Measurements from ENCODE around the gene TMEM229B.

TMEM229B gene

DNA sequence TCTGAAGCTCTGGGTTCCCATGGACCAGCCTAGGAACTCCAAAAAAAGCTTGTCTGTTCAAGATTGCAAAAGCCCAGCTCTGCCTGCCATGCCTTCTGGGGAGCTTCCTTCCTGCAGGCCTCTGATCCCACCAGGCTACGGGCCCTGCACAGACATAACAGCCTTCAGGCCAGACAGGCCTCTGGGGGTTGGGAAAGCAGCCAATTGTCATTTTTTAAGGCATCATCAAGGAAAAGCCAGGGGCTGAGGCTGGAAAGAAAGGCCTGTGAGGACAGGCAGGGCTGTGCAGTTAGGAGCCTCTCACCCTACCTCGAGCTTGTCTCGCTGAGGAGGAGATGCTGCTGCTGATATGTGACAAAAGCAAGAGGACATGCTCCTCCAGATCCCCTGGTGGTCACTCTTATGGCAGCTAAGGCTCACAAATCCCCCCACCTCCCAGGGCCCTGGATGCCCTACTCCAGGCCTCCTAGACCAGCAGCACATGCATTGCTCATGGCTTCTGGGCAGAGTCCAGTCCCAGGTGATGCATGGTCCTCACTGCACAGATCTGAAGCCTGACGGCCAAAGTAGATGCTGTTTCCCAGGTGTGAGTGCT lies 2.9 kb downstream of the TMEM229B start:
- TF ChIP-seq ZNF274 (IDR thresholded peaks at IDR 0.05; ENCODE audit: low read depth, low read length): no peak
- H3K4me3 ChIP-seq (ENCODE audit: low read length): no peak overlapping the region

DNA sequence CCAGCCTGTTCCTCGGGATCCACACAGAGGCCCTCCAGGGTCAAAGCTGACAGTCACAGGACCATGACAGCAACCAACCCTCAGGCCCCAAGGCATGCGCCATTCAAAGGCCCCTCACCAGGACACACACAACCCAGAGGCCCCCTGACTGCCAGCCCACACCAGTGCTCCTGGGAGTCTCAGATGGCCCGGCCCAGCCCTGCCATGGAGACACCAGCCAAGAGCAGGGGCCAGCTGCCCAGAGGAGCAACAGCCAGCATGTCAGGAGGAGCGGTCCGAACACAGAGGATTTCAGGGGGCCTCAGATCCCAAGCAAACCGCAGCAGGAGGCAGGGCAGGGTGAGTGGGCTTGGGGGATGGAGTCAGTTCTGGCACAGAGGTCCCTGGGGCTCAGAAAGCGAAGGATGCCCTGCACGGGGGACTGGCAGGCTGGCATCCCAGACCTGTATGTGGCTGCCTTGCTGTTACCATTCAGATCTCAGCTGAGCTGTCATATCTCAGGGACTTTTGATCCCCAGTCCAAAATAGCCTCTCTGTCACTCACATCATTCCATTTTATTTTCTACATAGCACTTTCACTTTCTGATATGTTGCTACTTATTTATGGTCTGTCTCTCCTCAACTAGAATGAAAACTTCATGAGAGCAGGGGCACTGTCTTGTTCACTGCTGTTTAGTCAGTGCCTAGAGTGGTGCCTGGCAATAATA lies 4.8 kb downstream of the TMEM229B start:
- H3K4me3 ChIP-seq (ENCODE audit: low read length): no peak overlapping the region
- no peak for TF ChIP-seq ZNF274 (IDR thresholded peaks at IDR 0.05; ENCODE audit: low read depth, low read length)

DNA sequence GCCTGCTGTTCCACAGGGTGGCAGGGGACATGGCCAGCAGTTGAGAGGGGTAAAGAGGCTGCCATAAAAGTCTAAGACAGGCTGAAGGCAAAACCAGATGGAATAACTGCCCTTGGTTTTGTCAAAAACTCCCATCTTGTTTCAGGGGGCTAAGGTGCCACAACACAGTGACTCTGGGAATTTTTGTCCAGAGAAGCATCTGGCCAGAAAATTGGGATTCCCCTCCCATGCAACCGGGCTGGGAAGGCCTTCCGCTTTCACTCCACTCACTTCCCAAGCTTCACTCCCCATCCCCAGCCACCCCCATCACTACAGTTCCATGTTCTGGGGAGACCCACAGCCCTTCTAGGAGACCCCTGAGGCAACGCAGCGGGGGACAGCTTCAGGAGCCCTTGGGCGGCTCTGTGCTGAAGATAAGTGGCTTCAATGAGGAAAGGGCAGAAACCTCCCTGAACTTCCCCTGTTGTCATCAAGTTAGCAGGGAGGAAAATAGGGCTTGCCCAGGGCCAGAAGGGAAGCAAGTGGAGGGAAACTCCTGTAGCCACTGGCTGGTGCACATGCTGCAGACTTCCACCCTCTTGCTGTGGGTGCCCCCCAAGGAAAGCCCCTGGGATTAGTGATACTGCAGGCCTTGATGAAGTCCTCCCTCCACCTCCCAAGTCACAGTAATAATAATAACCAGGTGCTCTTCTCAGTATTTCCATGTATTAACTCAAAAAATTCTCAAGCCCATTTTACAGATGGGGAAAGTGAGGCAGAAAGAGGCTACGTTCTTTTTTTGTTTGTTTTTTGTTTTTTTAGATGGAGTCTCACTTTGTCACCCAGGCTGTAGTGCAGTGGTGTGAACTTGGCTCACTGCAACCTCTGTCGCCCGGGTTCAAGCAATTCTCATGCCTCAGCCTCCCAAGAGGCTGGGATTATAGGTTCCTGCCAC lies 6.0 kb downstream of the TMEM229B start:
- no peak for TF ChIP-seq ZNF274 (IDR thresholded peaks at IDR 0.05; ENCODE audit: low read depth, low read length)
- H3K4me3 ChIP-seq (ENCODE audit: low read length): no peak overlapping the region

DNA sequence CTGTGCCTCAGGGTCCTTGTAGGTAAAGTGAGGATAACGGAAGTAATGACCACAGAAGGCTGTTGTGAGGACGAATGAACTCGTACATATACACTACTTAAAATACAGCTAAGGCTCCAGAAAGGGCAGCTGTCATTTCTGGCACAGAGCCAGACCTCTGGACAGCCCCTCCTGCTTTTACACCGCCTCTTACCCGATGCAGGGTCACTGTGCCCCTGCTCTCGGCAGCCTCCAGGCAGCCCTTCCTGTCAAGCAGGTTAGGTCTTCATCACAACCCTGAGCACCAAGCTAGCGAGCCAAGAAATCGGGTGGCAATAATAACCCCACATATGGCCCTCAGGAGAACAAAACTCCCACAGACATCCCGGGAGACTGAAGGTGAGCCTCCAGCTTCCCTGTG lies 8.5 kb downstream of the TMEM229B start:
- H3K4me3 ChIP-seq (ENCODE audit: low read length): no peak overlapping the region
- no peak for TF ChIP-seq ZNF274 (IDR thresholded peaks at IDR 0.05; ENCODE audit: low read depth, low read length)

DNA sequence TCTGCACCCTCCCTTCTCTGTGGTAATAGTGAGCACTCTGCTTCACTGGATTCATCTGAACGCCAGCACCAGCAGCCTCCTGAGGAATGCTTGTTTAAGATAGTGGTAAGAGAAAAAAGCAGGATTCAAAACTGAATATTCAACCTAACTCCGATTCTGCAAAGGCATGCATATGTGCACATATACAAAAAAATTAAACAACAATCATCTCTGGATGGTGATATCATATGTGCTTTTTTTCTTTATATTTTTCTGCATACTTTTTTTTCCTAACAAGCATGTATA lies 9.8 kb downstream of the TMEM229B start:
- no peak overlapping the region for H3K4me3 ChIP-seq (ENCODE audit: low read length)
- TF ChIP-seq ZNF274 (IDR thresholded peaks at IDR 0.05; ENCODE audit: low read depth, low read length): no peak

DNA sequence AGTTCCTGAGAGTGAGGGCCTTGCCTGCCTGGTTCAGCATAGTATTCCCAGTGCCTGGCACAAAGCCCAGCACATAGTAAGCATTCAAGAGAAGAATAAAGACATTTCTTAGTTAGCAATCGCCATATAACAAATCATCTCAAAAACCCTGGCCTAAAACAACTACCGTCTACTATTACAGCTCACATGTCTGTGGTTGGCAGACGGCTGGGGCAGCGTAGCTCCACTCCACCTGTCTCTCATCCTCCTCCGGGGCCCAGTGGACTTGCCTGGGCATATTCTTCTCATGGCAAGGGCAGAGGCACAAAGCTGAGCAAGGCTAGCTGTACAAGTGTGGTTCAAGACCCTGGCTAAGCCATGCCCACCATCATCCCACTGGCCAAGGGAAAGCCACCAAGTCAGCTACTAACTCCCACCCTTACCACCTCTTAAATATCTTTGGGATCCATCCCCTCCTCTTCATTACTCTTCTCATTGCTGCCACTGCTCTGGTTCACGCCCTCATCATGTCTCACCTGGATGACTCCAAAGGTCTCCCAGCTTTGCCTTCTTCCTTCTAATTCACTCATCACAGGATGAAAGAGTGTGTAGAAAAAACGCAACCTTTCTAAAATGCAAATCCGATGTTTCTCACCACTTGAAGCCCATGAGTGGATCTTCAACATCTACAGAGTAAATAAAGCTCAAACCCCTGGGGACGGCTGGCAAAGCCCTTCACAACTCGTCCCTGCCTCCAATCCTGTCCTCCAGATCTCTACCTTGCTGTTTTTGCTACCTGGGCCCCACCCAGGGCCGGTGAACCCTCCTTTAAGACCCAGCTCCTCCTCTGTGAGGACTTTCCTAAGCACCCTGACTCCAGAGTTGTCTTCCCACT lies 10.4 kb downstream of the TMEM229B start:
- H3K4me3 ChIP-seq (ENCODE audit: low read length): no peak overlapping the region
- TF ChIP-seq ZNF274 (IDR thresholded peaks at IDR 0.05; ENCODE audit: low read depth, low read length): no peak

DNA sequence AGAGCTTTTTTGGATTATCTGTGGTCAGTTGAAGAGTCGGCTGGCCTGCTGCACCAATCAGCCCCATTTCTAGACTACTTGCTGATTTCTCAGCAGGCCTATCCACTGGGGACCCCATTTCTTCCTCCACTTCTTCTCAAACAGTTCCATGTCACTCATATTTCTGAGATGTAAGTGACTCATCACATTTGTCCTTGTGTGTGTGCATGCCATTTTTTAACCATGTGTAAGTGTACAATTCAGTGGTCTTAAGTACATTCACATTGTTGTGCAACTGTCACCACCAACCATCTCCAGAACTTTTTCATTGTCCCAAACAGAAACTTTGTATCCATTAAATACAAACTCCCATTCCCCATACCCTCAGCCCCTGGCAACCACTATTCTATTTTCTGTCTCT lies 14.2 kb downstream of the TMEM229B start:
- TF ChIP-seq ZNF274 (IDR thresholded peaks at IDR 0.05; ENCODE audit: low read depth, low read length): no peak
- no peak overlapping the region for H3K4me3 ChIP-seq (ENCODE audit: low read length)

DNA sequence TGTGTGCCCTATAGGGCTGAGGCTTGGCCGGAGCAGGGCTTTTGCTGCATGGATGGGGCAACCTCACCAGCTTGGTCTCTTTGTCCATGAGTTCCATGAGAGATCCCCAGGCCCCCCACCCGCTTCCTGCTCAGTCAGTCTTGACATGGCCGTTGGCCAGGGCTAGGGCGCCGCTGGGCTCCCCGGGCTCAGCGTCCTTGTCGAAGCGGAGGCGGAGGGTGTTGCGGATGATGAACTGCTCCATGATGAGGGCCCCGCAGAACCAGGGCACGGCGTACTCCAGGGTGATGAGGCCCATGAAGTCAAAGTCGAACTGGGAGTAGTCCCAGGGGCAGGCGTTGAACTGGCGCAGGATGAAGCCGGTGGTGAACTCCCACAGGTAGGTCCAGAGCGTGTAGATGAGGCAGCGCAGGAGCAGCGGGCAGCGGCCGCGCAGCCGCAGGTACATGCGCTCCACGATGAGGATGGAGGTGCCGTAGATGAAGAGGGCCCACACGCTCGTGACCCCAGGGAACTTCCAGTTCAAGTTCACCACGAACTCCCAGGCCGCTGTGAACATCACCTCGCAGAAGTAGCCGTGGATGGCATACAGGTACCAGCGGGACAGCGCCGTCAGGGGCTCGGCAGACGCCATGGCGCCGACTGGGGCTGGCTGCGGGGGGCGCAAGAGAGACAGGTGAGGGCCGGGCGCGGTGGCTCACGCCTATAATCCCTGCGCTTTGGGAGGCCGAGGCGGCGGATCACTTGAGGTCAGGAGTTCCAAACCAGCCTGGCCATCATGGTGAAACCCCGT lies 15.0 kb downstream of the TMEM229B start:
- H3K4me3 ChIP-seq (ENCODE audit: low read length): no peak overlapping the region
- TF ChIP-seq ZNF274 (IDR thresholded peaks at IDR 0.05; ENCODE audit: low read depth, low read length): no peak

DNA sequence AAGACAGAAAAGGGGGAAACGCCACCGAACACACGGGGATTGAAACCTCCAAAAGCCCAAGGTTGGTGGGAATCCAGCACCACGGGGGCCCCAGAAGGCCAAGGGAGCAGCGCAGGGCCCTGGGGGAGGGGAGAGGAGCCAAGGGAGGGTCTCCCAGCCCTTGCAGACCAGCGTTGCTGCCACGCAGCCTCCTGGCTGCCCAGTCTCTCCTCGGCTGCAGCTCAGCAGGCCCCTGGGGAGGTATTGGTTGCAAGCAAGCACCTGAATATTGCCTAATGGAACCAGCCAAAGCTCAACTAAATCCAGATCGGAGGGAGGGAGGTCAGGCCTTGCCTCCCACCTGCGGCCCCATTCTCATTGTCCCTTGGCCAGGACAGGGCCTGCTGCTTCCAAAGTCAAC lies 15.8 kb downstream of the TMEM229B start:
- TF ChIP-seq ZNF274 (IDR thresholded peaks at IDR 0.05; ENCODE audit: low read depth, low read length): no peak
- no peak overlapping the region for H3K4me3 ChIP-seq (ENCODE audit: low read length)

DNA sequence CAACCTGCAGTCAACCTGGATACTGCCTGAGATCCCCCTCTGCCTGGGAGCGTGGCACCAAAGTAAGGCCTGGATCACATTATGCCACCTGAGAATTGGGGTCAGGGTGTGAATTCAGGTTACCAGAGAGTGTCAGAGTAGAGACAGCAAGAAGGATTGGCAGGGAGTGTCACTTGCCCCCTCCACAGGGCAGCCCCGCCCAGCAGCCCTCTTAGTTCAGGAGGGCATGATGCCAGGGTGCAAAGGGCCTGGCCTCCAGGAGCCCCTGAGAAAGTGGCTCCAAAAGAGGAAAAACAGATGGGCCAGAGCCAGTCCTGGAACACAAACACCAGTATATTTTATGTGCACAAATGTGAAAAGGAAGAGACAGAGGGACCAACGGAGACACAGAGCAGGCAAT lies 18.6 kb downstream of the TMEM229B start:
- TF ChIP-seq ZNF274 (IDR thresholded peaks at IDR 0.05; ENCODE audit: low read depth, low read length): no peak
- no peak overlapping the region for H3K4me3 ChIP-seq (ENCODE audit: low read length)

DNA sequence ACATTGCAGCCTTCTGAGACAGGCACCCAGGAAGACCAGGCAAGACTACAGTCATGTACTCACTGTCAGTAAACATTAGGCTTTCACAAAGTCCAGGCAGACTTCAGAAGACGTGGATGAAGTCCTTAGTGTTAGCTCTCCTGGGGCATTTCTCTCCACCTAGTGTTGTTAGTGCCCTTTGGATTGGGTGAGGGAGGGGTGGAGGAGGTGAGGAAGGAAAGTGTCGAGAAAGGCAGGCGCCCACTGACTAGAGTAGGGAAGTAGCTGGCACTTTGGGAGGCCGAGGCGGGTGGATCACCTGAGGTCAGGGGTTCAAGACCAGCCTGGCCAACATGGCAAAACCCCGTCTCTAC lies 20.2 kb downstream of the TMEM229B start:
- TF ChIP-seq ZNF274 (IDR thresholded peaks at IDR 0.05; ENCODE audit: low read depth, low read length): no peak
- no peak overlapping the region for H3K4me3 ChIP-seq (ENCODE audit: low read length)

DNA sequence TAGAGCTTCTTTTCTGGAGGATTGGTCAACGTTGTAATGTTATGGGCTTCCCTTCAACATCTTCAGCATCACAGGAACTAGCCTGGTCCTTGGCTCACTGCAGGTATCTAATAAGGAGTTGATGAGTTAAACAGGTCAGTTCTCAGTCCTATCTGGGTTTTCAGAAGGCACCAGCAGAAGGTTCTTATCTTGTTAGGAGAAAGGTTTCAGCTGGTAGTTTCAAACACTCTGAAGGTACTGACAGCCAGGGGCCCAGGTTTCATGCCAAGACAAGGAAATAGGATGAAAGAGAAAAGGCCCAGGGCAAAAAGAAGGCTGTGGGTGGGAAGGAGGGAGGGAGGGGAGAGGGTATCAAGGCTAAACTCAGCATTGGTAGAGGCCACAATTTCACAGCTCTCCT lies 21.4 kb downstream of the TMEM229B start:
- no peak overlapping the region for H3K4me3 ChIP-seq (ENCODE audit: low read length)
- TF ChIP-seq ZNF274 (IDR thresholded peaks at IDR 0.05; ENCODE audit: low read depth, low read length): no peak

DNA sequence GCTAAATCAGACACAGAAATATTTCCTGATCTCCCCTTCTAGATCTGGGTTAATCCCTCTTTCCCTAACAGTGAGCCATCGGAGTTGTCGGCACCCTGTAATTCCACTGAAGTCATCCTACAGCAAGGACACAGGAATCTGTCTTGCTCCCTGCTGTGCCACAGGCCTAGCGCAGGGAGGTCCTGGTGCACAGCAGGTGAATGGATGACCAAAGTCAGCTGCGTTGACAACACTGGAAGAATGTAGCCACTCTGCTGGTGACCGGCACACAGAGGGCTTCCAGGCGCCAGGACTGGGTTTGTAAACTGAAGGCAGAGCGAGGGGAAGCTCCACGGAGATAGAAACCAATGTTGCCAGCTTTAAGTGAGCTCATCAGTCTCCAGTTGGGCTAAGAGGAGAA lies 23.6 kb downstream of the TMEM229B start:
- no peak for TF ChIP-seq ZNF274 (IDR thresholded peaks at IDR 0.05; ENCODE audit: low read depth, low read length)
- no peak overlapping the region for H3K4me3 ChIP-seq (ENCODE audit: low read length)
